MCF 10A (cell line): ENCODE results near the gene PPM1L. TPM values are rescaled to one million over a fixed set of nuclear protein-coding genes. Genes with fewer than 3 reads are reported as not detected.
"Not testable (repeated sequence)": the region's sequence is repeated elsewhere in the genome, so short reads cannot be mapped to it uniquely, and the experiment has no call there.

Source experiments
- Bru-seq: library from RNA; stranded (reverse); fragments of 400-500 nt; gene quantifications from one replicate; lab custom pipeline; 2021; lab: Mats Ljungman, UMichigan
- BruChase-seq, 2 experiments: library from RNA; stranded (reverse); fragments of 400-500 nt; gene quantifications; one replicate each; lab custom pipeline; 2021; lab: Mats Ljungman, UMichigan
- BruUV-seq: library from RNA; stranded (reverse); fragments of 400-500 nt; replicated peaks from 2 replicates; lab custom pipeline; 2021; lab: Mats Ljungman, UMichigan
- CTCF ChIA-PET: fragments of 300-600 bp; sonication (Branson Sonifier 250); formaldehyde crosslinking; extraction: SDS; loops from one replicate; lab custom pipeline; 2021; ENCODE audit warnings: antibody characterized with exemption, inconsistent platforms; lab: Yijun Ruan, JAX
- POLR2A ChIA-PET: fragments of 300-600, 350-650 bp; sonication (Branson Sonifier 250); formaldehyde crosslinking; extraction: SDS; loops from one replicate; lab custom pipeline; 2020; ENCODE audit warnings: antibody characterized with exemption, inconsistent platforms; lab: Yijun Ruan, JAX
- DNase-seq: peaks from one replicate; pipeline ENCODE4 v3.0.0-alpha.2; 2018; ENCODE audit not compliant: unreplicated experiment
- H3K27ac Mint-ChIP-seq: one replicate; pipeline ENCODE4 v1.8.0; 2022; ENCODE audit warnings: mild to moderate bottlenecking, low read depth, mixed read lengths; ENCODE audit not compliant: unreplicated experiment
- H3K27me3 Mint-ChIP-seq: one replicate; pipeline ENCODE4 v1.8.0; 2022; ENCODE audit warnings: mixed read lengths; ENCODE audit not compliant: insufficient read depth, unreplicated experiment
- H3K36me3 Mint-ChIP-seq: one replicate; pipeline ENCODE4 v1.8.0; 2022; ENCODE audit warnings: mild to moderate bottlenecking, moderate library complexity, mixed read lengths; ENCODE audit not compliant: insufficient read depth, unreplicated experiment
- H3K4me1 Mint-ChIP-seq: one replicate; pipeline ENCODE4 v1.8.0; 2022; ENCODE audit warnings: mixed read lengths; ENCODE audit not compliant: insufficient read depth, unreplicated experiment
- H3K4me3 Mint-ChIP-seq: one replicate; pipeline ENCODE4 v1.8.0; 2022; ENCODE audit warnings: mild to moderate bottlenecking, moderate library complexity, mixed read lengths; ENCODE audit not compliant: unreplicated experiment
- H3K9me3 Mint-ChIP-seq: one replicate; pipeline ENCODE4 v1.8.0; 2022; ENCODE audit warnings: mixed read lengths; ENCODE audit not compliant: unreplicated experiment
- CTCF ChIP-seq: fragments of 200-600 bp; IDR thresholded peaks from one replicate; pipeline ENCODE4 v1.8.0; 2022; ENCODE audit warnings: antibody characterized with exemption, mild to moderate bottlenecking; ENCODE audit not compliant: unreplicated experiment
- intact Hi-C: fragments of 100-400 bp; cut with micrococcal nuclease; formaldehyde crosslinking; loops from 2 replicates; pipeline ENCODE4 v1.14.1; 2022
- long read RNA-seq: library from polyadenylated mRNA; stranded (forward); transcript quantifications from one replicate; pipeline ENCODE4 v2.0.0, GENCODE V29; 2022
- total RNA-seq: library from RNA; stranded (reverse); gene quantifications from 2 replicates; pipeline ENCODE4 v1.2.3, GENCODE V29; 2022

The PPM1L gene
- total RNA-seq (1.7 and 2.1 TPM in 2 replicates), Bru-seq, nascent RNA (percentile 35 among the genes with signal in this experiment), BruChase-seq, experiment 1, labeled RNA remaining after a 6-hour chase (percentile 37 among the genes with signal in this experiment), BruChase-seq, experiment 2, labeled RNA remaining after a 2-hour chase (percentile 34 among the genes with signal in this experiment)
- long read RNA-seq = 0 reads

- no peak for TF ChIP-seq CTCF
- Mint-ChIP-seq H3K4me3 (peak within 1 kb of the TSS; percentile 95), H3K27me3 (no peaks in the 10 kb centered on the region), H3K27ac (peak within 1 kb of the TSS; percentile 87), H3K9me3 (no peaks in the 10 kb centered on the region), H3K36me3 (peaks cover 6% of the 10 kb centered on the region), H3K4me1 (peaks cover 13% of the 10 kb centered on the region)
- intact Hi-C loops = loop anchor here (2.0 to 10.0 kb wide), 4 partner anchors 46 to 189 kb away; partner anchors contain the start of gene ARL14
- CTCF ChIA-PET = interaction anchor here (0.7 to 1.2 kb wide), 3 partner anchors 10 to 307 kb away, joined by 3 read pairs; no protein-coding TSS in a partner anchor
- BruUV-seq = no TSS peak
- peak; percentile 54 for DNase-seq
- POLR2A ChIA-PET = interaction anchor here (0.7 to 4.9 kb wide), 20 partner anchors 10 to 665 kb away, joined by 3 to 31 read pairs (median 4); partner anchors contain the start of genes ARL14 and NMD3
These were observed at the start of gene PPM1L for GRCh38 chr3:160755776-160756304. Gene PPM1L, plus strand, starts transcription at chr3:160756231.

GRCh38 chr3:160707187-160707794 lies 48.7 kb upstream of the PPM1L start:
- peak; percentile 65 for DNase-seq
- Mint-ChIP-seq H3K36me3 (no peaks in the 10 kb centered on the region), H3K27ac (no peak overlapping the region), H3K4me1 (no peaks in the 10 kb centered on the region), H3K4me3 (no peak overlapping the region), H3K27me3 (peaks cover 20% of the 10 kb centered on the region), H3K9me3 (no peaks in the 10 kb centered on the region)
- TF ChIP-seq CTCF = peak; percentile 54
- ChIA-PET POLR2A (no interaction called here), CTCF (interaction anchor here (0.8 to 5.5 kb wide), 7 partner anchors 21 to 241 kb away, joined by 3 to 93 read pairs (median 4); no protein-coding TSS in a partner anchor)
- intact Hi-C loops = loop anchor here (1.0 kb wide), 2 partner anchors 235 to 717 kb away; no protein-coding TSS in a partner anchor
- no TSS peak for BruUV-seq

GRCh38 chr3:160709477-160710182 lies 46.4 kb upstream of the PPM1L start:
- no peak for DNase-seq
- ChIA-PET CTCF (interaction anchor here (0.5 to 5.5 kb wide), 13 partner anchors 23 to 713 kb away, joined by 3 to 93 read pairs (median 4); no protein-coding TSS in a partner anchor), POLR2A (interaction anchor here (0.6 to 0.7 kb wide), 2 partner anchors 26 to 45 kb away, joined by 3 to 4 read pairs; no protein-coding TSS in a partner anchor)
- Mint-ChIP-seq H3K27me3 (peaks cover 20% of the 10 kb centered on the region), H3K4me3 (no peak overlapping the region), H3K27ac (no peak overlapping the region), H3K4me1 (no peaks in the 10 kb centered on the region), H3K9me3 (no peaks in the 10 kb centered on the region), H3K36me3 (no peaks in the 10 kb centered on the region)
- no TSS peak for BruUV-seq
- TF ChIP-seq CTCF = no peak
- intact Hi-C loops = no loop called here

- CTCF ChIA-PET = interaction anchor here (0.6 to 1.0 kb wide), 3 partner anchors 21 to 229 kb away, joined by 3 to 6 read pairs (median 5); no protein-coding TSS in a partner anchor
- H3K4me1 Mint-ChIP-seq, BruUV-seq, H3K9me3 Mint-ChIP-seq, H3K4me3 Mint-ChIP-seq, DNase-seq, intact Hi-C loops, H3K36me3 Mint-ChIP-seq, H3K27ac Mint-ChIP-seq: not testable (repeated sequence)
- POLR2A ChIA-PET = interaction anchor here (1.3 kb wide), 1 partner anchor 41 kb away, joined by 4 read pairs; no protein-coding TSS in a partner anchor
- H3K27me3 Mint-ChIP-seq = peaks cover 15% of the 10 kb centered on the region
These were observed 42.9 kb upstream of the PPM1L start for GRCh38 chr3:160713144-160713543.
